GM10266 (cell line): ENCODE data around the gene CD93.

ENCODE experiments used
- DNase-seq: peaks from one replicate; pipeline ENCODE4 v3.0.0; 2012; ENCODE audit errors: extremely low spot score
- TF ChIP-seq, protein P1 (sequence below): IDR thresholded peaks from 2 replicates; pipeline ENCODE4 v1.5.1; 2012; ENCODE audit warnings: mild to moderate bottlenecking, low read depth; ENCODE audit not compliant: control insufficient read depth, insufficient read depth; ENCODE audit errors: missing control alignments

CD93 gene

DNA sequence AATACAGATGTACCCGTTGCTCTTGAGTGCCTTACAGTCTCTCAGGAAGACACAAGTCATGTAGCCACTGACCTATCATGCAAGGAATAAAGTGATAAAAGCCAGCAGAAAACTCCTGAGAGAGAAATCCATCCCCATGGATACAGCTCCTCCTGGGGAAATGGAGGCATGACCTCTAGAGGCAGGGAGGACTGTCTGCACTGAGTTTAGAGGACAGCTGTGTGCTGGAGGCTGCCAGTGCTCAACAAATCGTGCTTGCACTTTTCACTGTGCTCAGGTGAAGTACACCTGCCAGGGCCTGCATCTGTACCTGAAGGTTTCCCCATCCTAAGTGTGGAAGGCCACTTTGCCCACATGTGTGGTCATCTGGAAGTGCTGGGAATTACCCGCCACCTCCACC is 12.1 kb downstream of the CD93 start:
- TF ChIP-seq, protein P1, sequence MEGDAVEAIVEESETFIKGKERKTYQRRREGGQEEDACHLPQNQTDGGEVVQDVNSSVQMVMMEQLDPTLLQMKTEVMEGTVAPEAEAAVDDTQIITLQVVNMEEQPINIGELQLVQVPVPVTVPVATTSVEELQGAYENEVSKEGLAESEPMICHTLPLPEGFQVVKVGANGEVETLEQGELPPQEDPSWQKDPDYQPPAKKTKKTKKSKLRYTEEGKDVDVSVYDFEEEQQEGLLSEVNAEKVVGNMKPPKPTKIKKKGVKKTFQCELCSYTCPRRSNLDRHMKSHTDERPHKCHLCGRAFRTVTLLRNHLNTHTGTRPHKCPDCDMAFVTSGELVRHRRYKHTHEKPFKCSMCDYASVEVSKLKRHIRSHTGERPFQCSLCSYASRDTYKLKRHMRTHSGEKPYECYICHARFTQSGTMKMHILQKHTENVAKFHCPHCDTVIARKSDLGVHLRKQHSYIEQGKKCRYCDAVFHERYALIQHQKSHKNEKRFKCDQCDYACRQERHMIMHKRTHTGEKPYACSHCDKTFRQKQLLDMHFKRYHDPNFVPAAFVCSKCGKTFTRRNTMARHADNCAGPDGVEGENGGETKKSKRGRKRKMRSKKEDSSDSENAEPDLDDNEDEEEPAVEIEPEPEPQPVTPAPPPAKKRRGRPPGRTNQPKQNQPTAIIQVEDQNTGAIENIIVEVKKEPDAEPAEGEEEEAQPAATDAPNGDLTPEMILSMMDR: no peak
- DNase-seq: no peak

DNA sequence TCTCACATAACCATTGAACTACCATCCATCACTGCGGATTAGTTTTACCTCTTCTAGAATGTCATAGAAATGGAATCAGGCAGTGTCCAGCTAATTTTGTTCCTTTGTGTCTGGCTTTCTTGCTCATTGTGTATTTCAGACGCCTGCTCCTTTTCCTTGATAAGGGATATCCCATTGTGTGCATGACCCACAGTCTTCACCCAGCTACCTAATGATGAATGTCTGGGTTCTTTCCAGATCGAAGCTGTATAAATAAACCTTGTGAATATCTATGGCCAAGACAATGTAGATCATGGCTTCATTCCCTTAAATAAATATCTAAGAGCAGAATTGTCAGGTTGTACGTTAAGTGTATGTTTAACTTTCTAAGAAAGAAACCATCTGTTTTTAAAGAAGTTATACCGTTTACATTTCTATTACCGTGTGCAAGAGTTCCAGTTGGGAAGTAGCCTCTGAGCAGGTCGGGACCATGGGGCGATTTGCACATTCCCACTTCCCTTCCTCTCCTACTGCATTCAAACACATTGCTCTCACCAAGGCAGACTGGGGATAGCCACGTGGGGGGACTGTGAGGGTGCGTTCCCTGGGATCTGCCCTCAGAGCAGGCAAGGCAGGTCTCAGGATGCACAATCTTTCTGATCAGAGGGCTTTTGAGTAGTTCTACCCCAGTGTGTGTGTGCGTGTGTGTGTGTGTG is 13.1 kb downstream of the CD93 start:
- no peak for DNase-seq
- TF ChIP-seq, protein P1: no peak

DNA sequence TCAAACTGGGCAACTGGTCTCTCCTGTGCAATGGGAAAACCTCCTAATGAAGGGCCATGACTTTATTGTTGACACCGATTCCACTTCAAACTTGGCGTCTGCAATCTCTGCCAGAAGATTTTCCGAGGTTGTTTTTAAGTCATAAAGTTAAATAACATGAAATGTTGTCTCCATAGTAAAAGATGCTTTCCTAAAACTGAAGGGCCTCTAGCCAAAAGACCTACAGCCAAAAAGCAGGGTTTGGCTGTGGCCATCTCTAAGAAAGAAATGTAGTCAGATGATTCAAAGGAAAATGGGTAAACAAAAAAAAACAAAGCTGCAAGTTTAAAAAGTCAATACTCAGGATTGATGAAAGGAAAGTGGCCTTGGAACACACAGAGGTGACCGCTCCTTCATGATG is 14.1 kb downstream of the CD93 start:
- no peak for DNase-seq
- TF ChIP-seq, protein P1: no peak

- TF ChIP-seq, protein P1: no peak
- no peak for DNase-seq
Observed at GRCh38 chr20:23071398-23071797, 14.7 kb downstream of the CD93 start.

DNA sequence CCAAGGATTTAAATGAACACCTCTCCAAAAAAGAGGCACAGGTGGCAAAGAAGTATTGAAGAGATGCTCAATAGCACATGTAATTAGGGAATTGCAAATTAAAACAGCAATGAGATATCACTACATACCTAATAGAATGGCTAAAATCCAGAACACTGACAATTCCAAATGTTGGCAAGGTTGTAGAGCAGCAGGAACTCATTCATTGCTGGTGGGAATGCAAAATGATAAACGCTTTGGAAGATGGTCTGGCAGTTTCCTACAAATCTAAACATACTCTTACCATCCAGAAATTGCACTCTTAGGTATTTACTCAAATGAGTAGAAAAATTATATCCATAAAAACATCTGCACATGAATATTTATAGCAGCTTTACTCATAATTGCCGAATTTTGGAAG is 17.0 kb downstream of the CD93 start:
- no peak for DNase-seq
- TF ChIP-seq, protein P1: no peak

- no peak for DNase-seq
- TF ChIP-seq, protein P1: no peak
Observed at GRCh38 chr20:23068283-23068682, 17.8 kb downstream of the CD93 start.

GRCh38 chr20:23066772-23067171 is 19.4 kb downstream of the CD93 start:
- TF ChIP-seq, protein P1: no peak
- DNase-seq: no peak
